ENCODE data around the gene NPLOC4. TPM values are rescaled to one million over a fixed set of nuclear protein-coding genes. Genes with fewer than 3 reads are reported as not detected.
"Not testable (repeated sequence)": the region's sequence is repeated elsewhere in the genome, so short reads cannot be mapped to it uniquely, and the experiment has no call there.

The NPLOC4 gene
- total RNA-seq, 1 donor from 2014 or later: 87.5 TPM

DNA sequence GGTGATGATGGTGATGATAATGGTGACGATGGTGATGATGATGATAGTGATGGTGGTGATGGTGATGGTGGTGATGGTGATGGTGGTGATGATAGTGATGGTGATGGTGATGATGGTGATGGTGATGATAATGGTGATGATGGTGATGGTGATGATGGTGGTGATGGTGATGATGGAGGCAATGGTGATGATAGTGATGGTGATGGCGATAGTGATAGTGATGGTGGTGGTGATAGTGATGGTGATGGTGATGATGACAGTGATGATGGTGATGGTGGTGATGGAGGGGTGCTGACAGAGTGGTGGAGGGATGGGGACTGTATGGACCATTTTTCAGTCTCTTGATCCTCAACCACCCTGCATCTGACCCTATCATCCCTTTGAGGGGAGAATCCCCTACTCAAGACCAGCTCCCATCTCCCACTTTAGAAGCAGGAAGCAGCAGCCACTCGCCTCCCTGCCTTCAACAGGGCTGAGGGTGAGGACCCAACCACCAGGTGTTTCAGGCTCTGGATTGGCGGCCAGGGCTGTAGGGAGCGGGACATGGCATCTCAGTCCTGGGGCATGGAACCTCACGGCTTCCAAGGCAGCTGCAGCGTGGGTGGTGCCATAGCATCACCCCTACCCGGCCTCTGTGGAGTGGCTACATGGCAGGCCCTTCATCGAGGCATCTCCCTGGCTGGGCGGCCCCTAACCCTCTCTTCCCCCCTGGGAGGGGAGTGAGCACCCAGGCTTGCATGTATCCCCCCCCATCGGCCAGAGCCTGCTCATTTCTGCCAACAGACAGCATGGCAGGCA is 104.2 kb downstream of the NPLOC4 start:
- Histone ChIP-seq H3K27ac (replicated peaks) (no peak overlapping the region), H3K4me1 (peaks cover 18% of the 10 kb centered on the region), H3K4me3 (no peak overlapping the region), H3K9me3 (replicated peaks) (no peaks in the 10 kb centered on the region), H3K27me3 (ENCODE audit: low read depth) (peaks cover 74% of the 10 kb centered on the region), H3K36me3 (no peaks in the 10 kb centered on the region)
- TF ChIP-seq, protein P1, sequence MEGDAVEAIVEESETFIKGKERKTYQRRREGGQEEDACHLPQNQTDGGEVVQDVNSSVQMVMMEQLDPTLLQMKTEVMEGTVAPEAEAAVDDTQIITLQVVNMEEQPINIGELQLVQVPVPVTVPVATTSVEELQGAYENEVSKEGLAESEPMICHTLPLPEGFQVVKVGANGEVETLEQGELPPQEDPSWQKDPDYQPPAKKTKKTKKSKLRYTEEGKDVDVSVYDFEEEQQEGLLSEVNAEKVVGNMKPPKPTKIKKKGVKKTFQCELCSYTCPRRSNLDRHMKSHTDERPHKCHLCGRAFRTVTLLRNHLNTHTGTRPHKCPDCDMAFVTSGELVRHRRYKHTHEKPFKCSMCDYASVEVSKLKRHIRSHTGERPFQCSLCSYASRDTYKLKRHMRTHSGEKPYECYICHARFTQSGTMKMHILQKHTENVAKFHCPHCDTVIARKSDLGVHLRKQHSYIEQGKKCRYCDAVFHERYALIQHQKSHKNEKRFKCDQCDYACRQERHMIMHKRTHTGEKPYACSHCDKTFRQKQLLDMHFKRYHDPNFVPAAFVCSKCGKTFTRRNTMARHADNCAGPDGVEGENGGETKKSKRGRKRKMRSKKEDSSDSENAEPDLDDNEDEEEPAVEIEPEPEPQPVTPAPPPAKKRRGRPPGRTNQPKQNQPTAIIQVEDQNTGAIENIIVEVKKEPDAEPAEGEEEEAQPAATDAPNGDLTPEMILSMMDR (IDR thresholded peaks at IDR 0.05; ENCODE audit: borderline replicate concordance): no peak
- DNase-seq: no peak
- intact Hi-C loops (cut with micrococcal nuclease): no loop called here

DNA sequence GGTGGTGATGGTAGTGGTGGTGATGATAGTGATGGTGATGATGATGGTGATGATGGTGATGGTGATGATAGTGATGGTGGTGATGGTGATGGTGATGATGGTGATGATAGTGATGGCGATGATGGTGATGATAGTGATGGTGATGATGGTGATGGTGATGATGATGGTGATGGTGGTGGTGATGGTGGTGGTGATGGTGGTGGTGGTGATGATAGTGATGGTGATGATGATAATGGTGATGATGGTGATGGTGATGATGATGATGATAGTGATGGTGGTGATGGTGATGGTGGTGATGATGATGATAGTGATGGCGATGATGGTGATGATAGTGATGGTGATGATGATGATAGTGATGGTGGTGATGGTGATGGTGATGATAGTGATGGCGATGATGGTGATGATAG is 104.9 kb downstream of the NPLOC4 start:
- intact Hi-C loops (cut with micrococcal nuclease); DNase-seq; H3K9me3 ChIP-seq (replicated peaks); H3K27ac ChIP-seq (replicated peaks); H3K4me3 ChIP-seq; H3K36me3 ChIP-seq: not testable (repeated sequence)
- Histone ChIP-seq H3K4me1 (peaks cover 11% of the 10 kb centered on the region), H3K27me3 (ENCODE audit: low read depth) (peaks cover 74% of the 10 kb centered on the region)

DNA sequence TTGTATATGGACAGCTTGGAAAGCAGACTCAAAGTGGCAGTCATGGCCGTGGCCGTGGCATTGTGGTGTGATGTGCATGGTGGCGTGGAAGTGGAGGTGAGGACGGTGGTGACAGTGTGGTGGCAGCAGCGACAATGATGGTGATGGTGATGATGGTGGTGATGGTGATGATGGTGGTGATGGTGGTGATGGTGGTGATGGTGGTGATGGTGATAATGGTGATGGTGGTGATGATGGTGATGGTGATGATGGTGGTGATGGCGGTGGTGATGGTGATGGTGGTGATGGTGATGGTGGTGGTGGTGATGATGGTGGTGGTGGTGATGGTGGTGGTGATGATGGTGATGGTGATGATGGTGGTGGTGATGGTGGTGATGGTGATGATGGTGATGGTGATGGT is 105.9 kb downstream of the NPLOC4 start:
- H3K27ac ChIP-seq (replicated peaks); DNase-seq; H3K4me1 ChIP-seq; H3K36me3 ChIP-seq; intact Hi-C loops (cut with micrococcal nuclease); H3K9me3 ChIP-seq (replicated peaks); H3K4me3 ChIP-seq: not testable (repeated sequence)
- peaks cover 74% of the 10 kb centered on the region for H3K27me3 ChIP-seq (ENCODE audit: low read depth)

DNA sequence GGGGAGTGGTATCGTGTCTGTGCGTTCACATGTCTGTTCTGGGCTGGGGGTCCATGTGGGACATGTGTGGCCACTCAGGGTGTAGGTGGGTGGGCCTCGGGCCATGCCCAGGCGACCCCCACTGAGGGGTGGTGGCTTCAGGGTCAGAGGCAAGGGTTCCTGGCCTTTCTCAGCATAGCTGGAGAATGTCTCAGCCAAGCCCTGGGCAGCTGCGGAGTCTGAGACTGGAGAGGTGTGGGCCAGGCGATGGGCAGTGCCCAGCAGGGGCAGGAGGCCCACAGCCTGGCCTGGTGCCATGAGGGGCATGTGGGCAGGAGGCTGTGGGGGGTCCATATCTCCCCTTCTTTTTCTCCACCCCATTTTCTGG is 107.5 kb downstream of the NPLOC4 start:
- TF ChIP-seq, protein P1 (IDR thresholded peaks at IDR 0.05; ENCODE audit: borderline replicate concordance): no peak
- H3K4me3 ChIP-seq: no peak overlapping the region
- H3K4me1 ChIP-seq: no peaks in the 10 kb centered on the region
- no peak overlapping the region for H3K27ac ChIP-seq (replicated peaks)
- intact Hi-C loops (cut with micrococcal nuclease): no loop called here
- no peaks in the 10 kb centered on the region for H3K36me3 ChIP-seq
- peaks cover 78% of the 10 kb centered on the region for H3K27me3 ChIP-seq (ENCODE audit: low read depth)
- H3K9me3 ChIP-seq (replicated peaks): no peaks in the 10 kb centered on the region
- DNase-seq: no peak

DNA sequence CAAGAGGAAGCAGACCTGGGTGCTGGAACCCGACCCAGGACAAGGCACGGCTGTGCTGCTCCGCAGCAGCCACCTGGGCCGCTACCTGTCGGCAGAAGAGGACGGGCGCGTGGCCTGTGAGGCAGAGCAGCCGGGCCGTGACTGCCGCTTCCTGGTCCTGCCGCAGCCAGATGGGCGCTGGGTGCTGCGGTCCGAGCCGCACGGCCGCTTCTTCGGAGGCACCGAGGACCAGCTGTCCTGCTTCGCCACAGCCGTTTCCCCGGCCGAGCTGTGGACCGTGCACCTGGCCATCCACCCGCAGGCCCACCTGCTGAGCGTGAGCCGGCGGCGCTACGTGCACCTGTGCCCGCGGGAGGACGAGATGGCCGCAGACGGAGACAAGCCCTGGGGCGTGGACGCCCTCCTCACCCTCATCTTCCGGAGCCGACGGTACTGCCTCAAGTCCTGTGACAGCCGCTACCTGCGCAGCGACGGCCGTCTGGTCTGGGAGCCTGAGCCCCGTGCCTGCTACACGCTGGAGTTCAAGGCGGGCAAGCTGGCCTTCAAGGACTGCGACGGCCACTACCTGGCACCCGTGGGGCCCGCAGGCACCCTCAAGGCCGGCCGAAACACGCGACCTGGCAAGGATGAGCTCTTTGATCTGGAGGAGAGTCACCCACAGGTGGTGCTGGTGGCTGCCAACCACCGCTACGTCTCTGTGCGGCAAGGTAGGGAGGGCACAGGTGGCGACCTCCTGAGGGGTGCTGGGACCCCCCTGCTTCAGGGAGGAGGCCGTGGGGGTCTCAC is 108.1 kb downstream of the NPLOC4 start:
- H3K4me1 ChIP-seq: peaks cover under 1% of the 10 kb centered on the region
- H3K9me3 ChIP-seq (replicated peaks): no peaks in the 10 kb centered on the region
- no peak overlapping the region for H3K27ac ChIP-seq (replicated peaks)
- DNase-seq: no peak
- H3K4me3 ChIP-seq: no peak overlapping the region
- TF ChIP-seq, protein P1 (IDR thresholded peaks at IDR 0.05; ENCODE audit: borderline replicate concordance): no peak
- H3K36me3 ChIP-seq: no peaks in the 10 kb centered on the region
- intact Hi-C loops (cut with micrococcal nuclease): no loop called here
- peaks cover 78% of the 10 kb centered on the region for H3K27me3 ChIP-seq (ENCODE audit: low read depth)

DNA sequence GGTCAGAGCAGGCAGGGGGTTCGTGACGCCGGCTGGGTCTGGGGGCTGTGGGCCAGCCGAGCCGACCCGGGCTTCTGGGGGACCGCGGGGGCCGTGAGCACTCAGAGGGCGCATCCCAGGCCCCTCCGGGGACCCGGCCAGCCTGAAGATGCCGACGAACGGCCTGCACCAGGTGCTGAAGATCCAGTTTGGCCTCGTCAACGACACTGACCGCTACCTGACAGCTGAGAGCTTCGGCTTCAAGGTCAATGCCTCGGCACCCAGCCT is 108.6 kb downstream of the NPLOC4 start:
- TF ChIP-seq, protein P1 (IDR thresholded peaks at IDR 0.05; ENCODE audit: borderline replicate concordance): no peak
- Histone ChIP-seq H3K4me1 (peaks cover 6% of the 10 kb centered on the region), H3K9me3 (replicated peaks) (no peaks in the 10 kb centered on the region), H3K4me3 (no peak overlapping the region), H3K27me3 (ENCODE audit: low read depth) (peaks cover 79% of the 10 kb centered on the region), H3K36me3 (no peaks in the 10 kb centered on the region), H3K27ac (replicated peaks) (no peak overlapping the region)
- DNase-seq: no peak
- intact Hi-C loops (cut with micrococcal nuclease): no loop called here
